WTC11 (cell line): Measurements from ENCODE around the gene NCKAP5L.

Source experiments
- CREM ChIP-seq: sonication (generic); formaldehyde crosslinking; IDR thresholded peaks from 2 replicates; pipeline ENCODE4 v1.8.1; 2022; ENCODE audit warnings: mild to moderate bottlenecking, missing genetic modification reagents, moderate library complexity
- ESRRA ChIP-seq: sonication (generic); formaldehyde crosslinking; IDR thresholded peaks from 2 replicates; pipeline ENCODE4 v1.8.1; 2022; ENCODE audit warnings: mild to moderate bottlenecking, missing genetic modification reagents, borderline replicate concordance
- FOXP1 ChIP-seq: sonication (generic); formaldehyde crosslinking; IDR thresholded peaks from 2 replicates; pipeline ENCODE4 v1.8.0; 2022; ENCODE audit warnings: missing genetic modification reagents, mild to moderate bottlenecking, moderate library complexity, borderline replicate concordance
- GTF2I ChIP-seq: fragments of 250-450 bp; sonication (Bioruptor Pico); conservative IDR thresholded peaks from 2 replicates; pipeline ENCODE4 v1.4.0; 2021; ENCODE audit warnings: mild to moderate bottlenecking
- PRRX2 ChIP-seq: fragments of 250-450 bp; sonication (Bioruptor Pico); IDR thresholded peaks from 2 replicates; pipeline ENCODE4 v1.8.0; 2021; ENCODE audit warnings: mild to moderate bottlenecking
- TF ChIP-seq, protein P1 (sequence below): sonication (generic); formaldehyde crosslinking; IDR thresholded peaks from 2 replicates; pipeline ENCODE4 v1.8.1; 2023; ENCODE audit warnings: mild to moderate bottlenecking, missing genetic modification reagents
- TF ChIP-seq, protein P2 (sequence below): fragments of 200-600 bp; IDR thresholded peaks from 2 replicates; pipeline ENCODE4 v1.8.0; 2022; ENCODE audit warnings: antibody characterized with exemption
- TF ChIP-seq, protein P3 (sequence below): fragments of 250-450 bp; sonication (Bioruptor Pico); IDR thresholded peaks from 2 replicates; pipeline ENCODE4 v1.9.0; 2021; ENCODE audit warnings: mild to moderate bottlenecking, borderline replicate concordance

DNA sequence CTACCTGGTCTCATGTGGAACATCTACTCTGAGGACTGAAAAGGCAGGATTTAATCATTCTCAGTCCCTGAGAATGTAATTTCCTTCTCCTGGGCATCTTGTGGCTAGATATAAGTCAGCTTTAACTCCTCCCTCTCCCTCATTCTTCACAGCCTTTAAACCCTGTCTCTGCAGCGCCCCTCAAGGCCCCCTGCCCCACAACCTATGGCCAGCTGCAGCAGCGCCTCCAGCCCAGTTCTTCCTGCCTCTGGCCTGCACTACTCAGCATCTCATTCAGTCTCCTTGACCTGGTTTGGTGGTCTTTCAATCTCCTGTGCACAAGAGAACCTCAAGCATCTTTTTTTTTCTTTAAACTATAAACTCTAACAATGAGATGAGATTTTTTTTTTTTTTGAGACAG, 29.3 kb downstream of the NCKAP5L start:
- TF ChIP-seq GTF2I (CRISPR knock-in tag): no peak
- TF ChIP-seq PRRX2 (CRISPR knock-in tag): no peak
- TF ChIP-seq, protein P1, sequence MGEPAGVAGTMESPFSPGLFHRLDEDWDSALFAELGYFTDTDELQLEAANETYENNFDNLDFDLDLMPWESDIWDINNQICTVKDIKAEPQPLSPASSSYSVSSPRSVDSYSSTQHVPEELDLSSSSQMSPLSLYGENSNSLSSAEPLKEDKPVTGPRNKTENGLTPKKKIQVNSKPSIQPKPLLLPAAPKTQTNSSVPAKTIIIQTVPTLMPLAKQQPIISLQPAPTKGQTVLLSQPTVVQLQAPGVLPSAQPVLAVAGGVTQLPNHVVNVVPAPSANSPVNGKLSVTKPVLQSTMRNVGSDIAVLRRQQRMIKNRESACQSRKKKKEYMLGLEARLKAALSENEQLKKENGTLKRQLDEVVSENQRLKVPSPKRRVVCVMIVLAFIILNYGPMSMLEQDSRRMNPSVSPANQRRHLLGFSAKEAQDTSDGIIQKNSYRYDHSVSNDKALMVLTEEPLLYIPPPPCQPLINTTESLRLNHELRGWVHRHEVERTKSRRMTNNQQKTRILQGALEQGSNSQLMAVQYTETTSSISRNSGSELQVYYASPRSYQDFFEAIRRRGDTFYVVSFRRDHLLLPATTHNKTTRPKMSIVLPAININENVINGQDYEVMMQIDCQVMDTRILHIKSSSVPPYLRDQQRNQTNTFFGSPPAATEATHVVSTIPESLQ (CRISPR knock-in tag): no peak
- TF ChIP-seq, protein P2, sequence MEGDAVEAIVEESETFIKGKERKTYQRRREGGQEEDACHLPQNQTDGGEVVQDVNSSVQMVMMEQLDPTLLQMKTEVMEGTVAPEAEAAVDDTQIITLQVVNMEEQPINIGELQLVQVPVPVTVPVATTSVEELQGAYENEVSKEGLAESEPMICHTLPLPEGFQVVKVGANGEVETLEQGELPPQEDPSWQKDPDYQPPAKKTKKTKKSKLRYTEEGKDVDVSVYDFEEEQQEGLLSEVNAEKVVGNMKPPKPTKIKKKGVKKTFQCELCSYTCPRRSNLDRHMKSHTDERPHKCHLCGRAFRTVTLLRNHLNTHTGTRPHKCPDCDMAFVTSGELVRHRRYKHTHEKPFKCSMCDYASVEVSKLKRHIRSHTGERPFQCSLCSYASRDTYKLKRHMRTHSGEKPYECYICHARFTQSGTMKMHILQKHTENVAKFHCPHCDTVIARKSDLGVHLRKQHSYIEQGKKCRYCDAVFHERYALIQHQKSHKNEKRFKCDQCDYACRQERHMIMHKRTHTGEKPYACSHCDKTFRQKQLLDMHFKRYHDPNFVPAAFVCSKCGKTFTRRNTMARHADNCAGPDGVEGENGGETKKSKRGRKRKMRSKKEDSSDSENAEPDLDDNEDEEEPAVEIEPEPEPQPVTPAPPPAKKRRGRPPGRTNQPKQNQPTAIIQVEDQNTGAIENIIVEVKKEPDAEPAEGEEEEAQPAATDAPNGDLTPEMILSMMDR: no peak
- TF ChIP-seq CREM (CRISPR knock-in tag): no peak
- TF ChIP-seq FOXP1 (CRISPR knock-in tag): no peak
- no peak for TF ChIP-seq ESRRA (CRISPR knock-in tag)
- TF ChIP-seq, protein P3, sequence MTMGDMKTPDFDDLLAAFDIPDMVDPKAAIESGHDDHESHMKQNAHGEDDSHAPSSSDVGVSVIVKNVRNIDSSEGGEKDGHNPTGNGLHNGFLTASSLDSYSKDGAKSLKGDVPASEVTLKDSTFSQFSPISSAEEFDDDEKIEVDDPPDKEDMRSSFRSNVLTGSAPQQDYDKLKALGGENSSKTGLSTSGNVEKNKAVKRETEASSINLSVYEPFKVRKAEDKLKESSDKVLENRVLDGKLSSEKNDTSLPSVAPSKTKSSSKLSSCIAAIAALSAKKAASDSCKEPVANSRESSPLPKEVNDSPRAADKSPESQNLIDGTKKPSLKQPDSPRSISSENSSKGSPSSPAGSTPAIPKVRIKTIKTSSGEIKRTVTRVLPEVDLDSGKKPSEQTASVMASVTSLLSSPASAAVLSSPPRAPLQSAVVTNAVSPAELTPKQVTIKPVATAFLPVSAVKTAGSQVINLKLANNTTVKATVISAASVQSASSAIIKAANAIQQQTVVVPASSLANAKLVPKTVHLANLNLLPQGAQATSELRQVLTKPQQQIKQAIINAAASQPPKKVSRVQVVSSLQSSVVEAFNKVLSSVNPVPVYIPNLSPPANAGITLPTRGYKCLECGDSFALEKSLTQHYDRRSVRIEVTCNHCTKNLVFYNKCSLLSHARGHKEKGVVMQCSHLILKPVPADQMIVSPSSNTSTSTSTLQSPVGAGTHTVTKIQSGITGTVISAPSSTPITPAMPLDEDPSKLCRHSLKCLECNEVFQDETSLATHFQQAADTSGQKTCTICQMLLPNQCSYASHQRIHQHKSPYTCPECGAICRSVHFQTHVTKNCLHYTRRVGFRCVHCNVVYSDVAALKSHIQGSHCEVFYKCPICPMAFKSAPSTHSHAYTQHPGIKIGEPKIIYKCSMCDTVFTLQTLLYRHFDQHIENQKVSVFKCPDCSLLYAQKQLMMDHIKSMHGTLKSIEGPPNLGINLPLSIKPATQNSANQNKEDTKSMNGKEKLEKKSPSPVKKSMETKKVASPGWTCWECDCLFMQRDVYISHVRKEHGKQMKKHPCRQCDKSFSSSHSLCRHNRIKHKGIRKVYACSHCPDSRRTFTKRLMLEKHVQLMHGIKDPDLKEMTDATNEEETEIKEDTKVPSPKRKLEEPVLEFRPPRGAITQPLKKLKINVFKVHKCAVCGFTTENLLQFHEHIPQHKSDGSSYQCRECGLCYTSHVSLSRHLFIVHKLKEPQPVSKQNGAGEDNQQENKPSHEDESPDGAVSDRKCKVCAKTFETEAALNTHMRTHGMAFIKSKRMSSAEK (CRISPR knock-in tag): no peak
